B cell (primary cell): ENCODE measurements around the gene TRIM6. TPM values are rescaled to one million over a fixed set of nuclear protein-coding genes. Genes with fewer than 3 reads are reported as not detected.

ENCODE experiments used
- ATAC-seq: fragments of 200-7000 bp; cut with Tn5 transposase; one replicate; pipeline ENCODE4 v1.10.0; 2021; ENCODE audit warnings: low read depth, mild to moderate bottlenecking, moderate number of reproducible peaks, moderate library complexity
- CTCF ChIA-PET: fragments of 350-600 bp; sonication (Branson Sonifier 250); formaldehyde crosslinking; loops from one replicate; lab custom pipeline; 2021; ENCODE audit warnings: antibody characterized with exemption, inconsistent platforms; lab: Charles Lee
- POLR2A ChIA-PET: fragments of 350-600 bp; sonication (Branson Sonifier 250); formaldehyde crosslinking; loops from one replicate; lab custom pipeline; 2021; ENCODE audit warnings: antibody characterized with exemption; lab: Charles Lee
- DNase-seq: peaks from one replicate; pipeline ENCODE4 v3.0.0; 2013
- H2AFZ ChIP-seq: 2 replicates; pipeline ENCODE4 v1.6.1; 2012; ENCODE audit warnings: mild to moderate bottlenecking, low read depth, low read length; ENCODE audit not compliant: insufficient read depth, poor library complexity, severe bottlenecking
- H3K27ac ChIP-seq, 2 donors: 1 replicate in 1 of 2; 2 replicates in 1 of 2; pipeline ENCODE4 v1.5.1; 2012 to 2013; ENCODE audit warnings: low read length in 2 of 2, mild to moderate bottlenecking in 2 of 2, moderate library complexity in 1 of 2
- H3K27me3 ChIP-seq, 4 experiments: fragments of 200-600 bp in 1 of 4; sonication (generic) in 1 of 4; replicated peaks in 1 of 4; 1 replicate in 2 of 4; 2 replicates in 2 of 4; pipeline versions ENCODE4 v1.6.1 to v1.7.0; 2013 to 2016; ENCODE audit warnings: low read length in 3 of 4, mild to moderate bottlenecking in 2 of 4, mixed read lengths in 1 of 4, moderate library complexity in 1 of 4; ENCODE audit not compliant: insufficient read depth in 4 of 4, control insufficient read depth in 3 of 4; ENCODE audit errors: control extremely low read depth in 1 of 4
- H3K36me3 ChIP-seq, 2 experiments: replicated peaks in 1 of 2; 1 replicate in 1 of 2; 2 replicates in 1 of 2; pipeline versions ENCODE4 v1.6.1 to v1.7.1; 2013; ENCODE audit warnings: low read length in 1 of 2; ENCODE audit not compliant: insufficient read depth in 2 of 2, control insufficient read depth in 1 of 2; ENCODE audit errors: control extremely low read depth in 1 of 2, extremely low read depth in 1 of 2
- H3K4me1 ChIP-seq, 2 donors: fragments of 200-600 bp in 1 of 2; sonication (generic) in 1 of 2; 1 replicate in 1 of 2; 2 replicates in 1 of 2; pipeline versions ENCODE4 v1.5.1 to v1.6.1; 2013 to 2017; ENCODE audit warnings: low read length in 2 of 2; ENCODE audit not compliant: control insufficient read depth in 2 of 2, insufficient read depth in 2 of 2
- H3K4me2 ChIP-seq: replicated peaks from 2 replicates; pipeline ENCODE3; 2012; ENCODE audit warnings: mild to moderate bottlenecking, low read depth, low read length; ENCODE audit not compliant: poor library complexity, severe bottlenecking
- H3K4me3 ChIP-seq, 5 experiments: fragments of 200-600 bp in 1 of 5; sonication (generic) in 1 of 5; 1 replicate in 3 of 5; 2 replicates in 2 of 5; pipeline versions ENCODE4 v1.5.1 to v1.7.0; 2011 to 2016; ENCODE audit warnings: low read length in 4 of 5, mild to moderate bottlenecking in 4 of 5, low read depth in 2 of 5, control low read depth in 1 of 5, moderate library complexity in 1 of 5; ENCODE audit not compliant: insufficient read depth in 1 of 5; ENCODE audit errors: control extremely low read depth in 1 of 5, extremely low read depth in 1 of 5
- H3K79me2 ChIP-seq: fragments of 200-600 bp; sonication (generic); one replicate; pipeline ENCODE4 v1.6.0; 2016; ENCODE audit warnings: low read length; ENCODE audit not compliant: control insufficient read depth, insufficient read depth
- H3K9ac ChIP-seq: fragments of 200-600 bp; sonication (generic); 2 replicates; pipeline ENCODE4 v1.6.1; 2017; ENCODE audit warnings: mild to moderate bottlenecking, low read length, moderate library complexity
- H3K9me3 ChIP-seq, 3 donors: one replicate each; pipeline versions ENCODE4 v1.6.1 to v1.7.1; 2013; ENCODE audit warnings: low read length in 2 of 3; ENCODE audit not compliant: control insufficient read depth in 2 of 3, insufficient read depth in 1 of 3; ENCODE audit errors: control extremely low read depth in 1 of 3
- H4K20me1 ChIP-seq: 2 replicates; pipeline ENCODE4 v1.6.0; 2012; ENCODE audit warnings: mild to moderate bottlenecking, low read length; ENCODE audit not compliant: insufficient read depth, control insufficient read depth, poor library complexity, severe bottlenecking
- H3K27ac Mint-ChIP-seq: one replicate; pipeline ENCODE4 v1.8.0; 2021; ENCODE audit warnings: mixed read lengths
- H3K27me3 Mint-ChIP-seq: one replicate; pipeline ENCODE4 v1.8.0; 2021; ENCODE audit warnings: mixed read lengths
- H3K4me1 Mint-ChIP-seq: one replicate; pipeline ENCODE4 v1.8.0; 2021; ENCODE audit warnings: mixed read lengths
- H3K4me3 Mint-ChIP-seq: one replicate; pipeline ENCODE4 v1.8.0; 2021; ENCODE audit warnings: mixed read lengths
- H3K9me3 Mint-ChIP-seq: one replicate; pipeline ENCODE4 v1.8.0; 2022; ENCODE audit warnings: mixed read lengths; ENCODE audit not compliant: insufficient read depth
- CTCF ChIP-seq: fragments of 200-600 bp; IDR thresholded peaks from one replicate; pipeline ENCODE4 v1.8.0; 2022; ENCODE audit warnings: antibody characterized with exemption, mild to moderate bottlenecking
- EZH2 ChIP-seq: IDR thresholded peaks from 2 replicates; pipeline ENCODE4 v1.6.1; 2012; ENCODE audit warnings: borderline replicate concordance, low read depth, mild to moderate bottlenecking, moderate library complexity, low read length; ENCODE audit not compliant: insufficient read depth, poor library complexity, severe bottlenecking
- WGBS: methylation state at CpG from one replicate; pipeline ENCODE4 v1.1.5; 2013; ENCODE audit warnings: missing lambda C conversion rate; ENCODE audit not compliant: insufficient coverage; 5-methylcytosine and 5-hydroxymethylcytosine counted together
- intact Hi-C: fragments of 100-400 bp; cut with micrococcal nuclease; formaldehyde crosslinking; loops from one replicate; pipeline ENCODE4 v1.10.0; 2022
- polyA plus RNA-seq: library from polyadenylated mRNA; depleted of rRNA; stranded (reverse); fragments of >200 nt; gene quantifications from 2 replicates; pipeline ENCODE4 v1.2.3, GENCODE V29; 2012
- total RNA-seq, 2 donors: library from RNA; stranded (reverse); fragments of 120-200 nt in 1 of 2; gene quantifications; 1 replicate in 1 of 2; 2 replicates in 1 of 2; pipeline versions ENCODE4 v1.2.3 to v1.2.4, GENCODE V29; 2013 to 2022

TRIM6 gene
- total and polyA plus RNA-seq, 2 donors (not counting 1 experiment from before 2014, with no cell fraction given), result 0.10 TPM; not detected in 1

- H3K9me3 Mint-ChIP-seq, result no peaks in the 10 kb centered on the region
- H3K27ac ChIP-seq, result no peak overlapping the region
- peaks cover 18% of the 10 kb centered on the region for H3K27me3 Mint-ChIP-seq
- no peaks in the 10 kb centered on the region for H3K27me3 ChIP-seq
- H3K4me1 ChIP-seq, result no peaks in the 10 kb centered on the region
- TF ChIP-seq CTCF (no peak), EZH2 (no peak)
- no peak overlapping the region for H3K27ac Mint-ChIP-seq
- H2AFZ ChIP-seq, result no peak overlapping the region
- no peaks in the 10 kb centered on the region for H3K36me3 ChIP-seq
- no peaks in the 10 kb centered on the region for H4K20me1 ChIP-seq
- ChIA-PET CTCF (no interaction called here), POLR2A (no interaction called here)
- no peaks in the 10 kb centered on the region for H3K4me1 Mint-ChIP-seq
- ATAC-seq (no peak), DNase-seq (no peak)
- H3K9ac ChIP-seq, result no peak overlapping the region
- no peaks in the 10 kb centered on the region for H3K79me2 ChIP-seq
- no peak overlapping the region for H3K4me2 ChIP-seq
- no peak overlapping the region for H3K4me3 ChIP-seq
- H3K4me3 Mint-ChIP-seq, result no peak overlapping the region
- H3K9me3 ChIP-seq, result no peaks in the 10 kb centered on the region
- intact Hi-C loops, result no loop called here
Observed at GRCh38 chr11:5553343-5553742, 43.1 kb upstream of the TRIM6 start.

GRCh38 chr11:5556596-5557188 is 39.7 kb upstream of the TRIM6 start:
- peaks cover 18% of the 10 kb centered on the region for H3K27me3 Mint-ChIP-seq
- TF ChIP-seq CTCF (no peak), EZH2 (no peak)
- intact Hi-C loops, result no loop called here

More at GRCh38 chr11:5556596-5557188, 39.7 kb upstream of the TRIM6 start:
- Histone ChIP-seq H3K9me3 (no peaks in the 10 kb centered on the region), H4K20me1 (no peaks in the 10 kb centered on the region), H3K9ac (no peak overlapping the region), H3K79me2 (no peaks in the 10 kb centered on the region), H3K27me3 (no peaks in the 10 kb centered on the region), H2AFZ (no peak overlapping the region), H3K27ac (no peak overlapping the region), H3K4me1 (no peaks in the 10 kb centered on the region), H3K36me3 (no peaks in the 10 kb centered on the region), H3K4me3 (no peak overlapping the region), H3K4me2 (no peak overlapping the region)
- H3K27ac Mint-ChIP-seq, result no peak overlapping the region
- no peaks in the 10 kb centered on the region for H3K9me3 Mint-ChIP-seq
- no peak for ATAC-seq
- H3K4me3 Mint-ChIP-seq, result no peak overlapping the region
- no peaks in the 10 kb centered on the region for H3K4me1 Mint-ChIP-seq
- 100% methylated on average over 1 of the region's 3 CpGs for WGBS
- ChIA-PET CTCF (no interaction called here), POLR2A (no interaction called here)
- DNase-seq, result no peak
